GM12878 (cell line): ENCODE results near the gene CMTM4.

Experiments
- ETV6 ChIP-seq, 2 experiments: fragments of 450-650 bp in 1 of 2; IDR thresholded peaks in 1 of 2; conservative IDR thresholded peaks in 1 of 2; 2 replicates each; pipeline ENCODE4 v1.6.1; 2014; ENCODE audit warnings: antibody characterized with exemption in 1 of 2, borderline replicate concordance in 1 of 2, low read depth in 1 of 2, mild to moderate bottlenecking in 1 of 2, moderate library complexity in 1 of 2
- EZH2 ChIP-seq: IDR thresholded peaks from 2 replicates; pipeline ENCODE4 v1.6.1; 2012; ENCODE audit warnings: low read depth, mild to moderate bottlenecking, control low read depth, inconsistent platforms, low read length, borderline replicate concordance; ENCODE audit not compliant: control insufficient read depth
- POLR2A ChIP-seq: IDR thresholded peaks from 2 replicates; pipeline ENCODE4 v1.6.1; 2011; ENCODE audit warnings: low read depth, mild to moderate bottlenecking, low read length
- POLR2AphosphoS5 ChIP-seq: IDR thresholded peaks from 2 replicates; pipeline ENCODE4 v1.6.1; 2011; ENCODE audit warnings: mild to moderate bottlenecking, low read length, inconsistent platforms
- RAD21 ChIP-seq: IDR thresholded peaks from 2 replicates; pipeline ENCODE4 v1.6.1; 2011; ENCODE audit warnings: mild to moderate bottlenecking, low read depth, low read length, moderate library complexity; ENCODE audit not compliant: insufficient read depth
- SRF ChIP-seq, 2 experiments: IDR thresholded peaks; 2 replicates each; pipeline ENCODE4 v1.6.1; 2011; ENCODE audit warnings: low read depth in 2 of 2, low read length in 2 of 2, mild to moderate bottlenecking in 1 of 2, moderate library complexity in 1 of 2
- TF ChIP-seq, protein P1 (sequence below), 3 experiments: IDR thresholded peaks in 2 of 3; conservative IDR thresholded peaks in 1 of 3; 2 replicates each; pipeline ENCODE4 v1.5.1; 2011; ENCODE audit warnings: low read depth in 3 of 3, low read length in 3 of 3, mild to moderate bottlenecking in 3 of 3, control low read depth in 2 of 3, moderate library complexity in 2 of 3, inconsistent platforms in 1 of 3, mixed read lengths in 1 of 3; ENCODE audit not compliant: control insufficient read depth in 2 of 3, insufficient read depth in 1 of 3; ENCODE audit errors: extremely low read depth in 1 of 3

GRCh38 chr16:66616592-66616991, 80.0 kb downstream of the CMTM4 start:
- TF ChIP-seq, protein P1, sequence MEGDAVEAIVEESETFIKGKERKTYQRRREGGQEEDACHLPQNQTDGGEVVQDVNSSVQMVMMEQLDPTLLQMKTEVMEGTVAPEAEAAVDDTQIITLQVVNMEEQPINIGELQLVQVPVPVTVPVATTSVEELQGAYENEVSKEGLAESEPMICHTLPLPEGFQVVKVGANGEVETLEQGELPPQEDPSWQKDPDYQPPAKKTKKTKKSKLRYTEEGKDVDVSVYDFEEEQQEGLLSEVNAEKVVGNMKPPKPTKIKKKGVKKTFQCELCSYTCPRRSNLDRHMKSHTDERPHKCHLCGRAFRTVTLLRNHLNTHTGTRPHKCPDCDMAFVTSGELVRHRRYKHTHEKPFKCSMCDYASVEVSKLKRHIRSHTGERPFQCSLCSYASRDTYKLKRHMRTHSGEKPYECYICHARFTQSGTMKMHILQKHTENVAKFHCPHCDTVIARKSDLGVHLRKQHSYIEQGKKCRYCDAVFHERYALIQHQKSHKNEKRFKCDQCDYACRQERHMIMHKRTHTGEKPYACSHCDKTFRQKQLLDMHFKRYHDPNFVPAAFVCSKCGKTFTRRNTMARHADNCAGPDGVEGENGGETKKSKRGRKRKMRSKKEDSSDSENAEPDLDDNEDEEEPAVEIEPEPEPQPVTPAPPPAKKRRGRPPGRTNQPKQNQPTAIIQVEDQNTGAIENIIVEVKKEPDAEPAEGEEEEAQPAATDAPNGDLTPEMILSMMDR (IDR thresholded peaks at IDR 0.05 in 2 of 3, conservative IDR thresholded peaks at IDR 0.05 in 1 of 3; ENCODE audit: control insufficient read depth in 2 of 3, extremely low read depth in 1 of 3, insufficient read depth in 1 of 3, low read depth in 3 of 3, low read length in 3 of 3): no peak
- TF ChIP-seq SRF (IDR thresholded peaks at IDR 0.05; ENCODE audit: low read depth in 2 of 2, low read length in 2 of 2) (no peak), EZH2 (no peak), POLR2A (no peak), POLR2AphosphoS5 (no peak), ETV6 (conservative IDR thresholded peaks at IDR 0.05 in 1 of 2, IDR thresholded peaks at IDR 0.05 in 1 of 2; ENCODE audit: borderline replicate concordance in 1 of 2, low read depth in 1 of 2) (no peak), RAD21 (no peak)
